Endothelial cell of umbilical vein (primary cell): ENCODE results near the gene PLBD2. TPM values are rescaled to one million over a fixed set of nuclear protein-coding genes. Genes with fewer than 3 reads are reported as not detected.
"Not testable (repeated sequence)": the region's sequence is repeated elsewhere in the genome, so short reads cannot be mapped to it uniquely, and the experiment has no call there.

Experiments used
- BruUV-seq: library from RNA; stranded (reverse); fragments of 400-500 nt; replicated peaks from 2 replicates; lab custom pipeline; 2021; lab: Mats Ljungman, UMichigan
- CTCF ChIA-PET: fragments of 300-600, 350-600 bp; sonication (Branson Sonifier 250); formaldehyde crosslinking; loops from one replicate; lab custom pipeline; 2021; ENCODE audit warnings: antibody characterized with exemption, inconsistent platforms; lab: Charles Lee
- POLR2A ChIA-PET: fragments of 300-600, 350-600 bp; sonication (Branson Sonifier 250); formaldehyde crosslinking; loops from one replicate; lab custom pipeline; 2021; ENCODE audit warnings: antibody characterized with exemption, inconsistent platforms; lab: Charles Lee
- DNase-seq: peaks from one replicate; pipeline ENCODE4 v3.0.0-alpha.2; 2011; ENCODE audit warnings: low read depth, low spot score
- FAIRE-seq: peaks from 2 replicates; lab custom pipeline; 2011; peaks lifted over from hg19 to GRCh38; lab: Jason Lieb, UNC
- H2AFZ ChIP-seq: 2 replicates; pipeline ENCODE4 v1.6.0; 2012; ENCODE audit warnings: low read depth, low read length, control low read depth, inconsistent platforms
- H3K27ac ChIP-seq: 2 replicates; pipeline ENCODE4 v1.5.1; 2011; ENCODE audit warnings: low read depth, mild to moderate bottlenecking, control low read depth, low read length, moderate library complexity; ENCODE audit not compliant: insufficient read depth
- H3K27me3 ChIP-seq, 2 experiments: 2 replicates each; pipeline versions ENCODE4 v1.6.0 to v1.6.1; 2011; ENCODE audit warnings: low read length in 2 of 2, mixed read lengths in 1 of 2; ENCODE audit not compliant: control insufficient read depth in 2 of 2, insufficient read depth in 2 of 2
- H3K36me3 ChIP-seq, 2 experiments: 2 replicates in 1 of 2; 3 replicates in 1 of 2; pipeline ENCODE4 v1.5.1; 2011; ENCODE audit warnings: low read length in 2 of 2, mild to moderate bottlenecking in 1 of 2, moderate library complexity in 1 of 2; ENCODE audit not compliant: control insufficient read depth in 2 of 2, insufficient read depth in 2 of 2; ENCODE audit errors: extremely low read depth in 1 of 2
- H3K4me1 ChIP-seq: 3 replicates; pipeline ENCODE4 v1.5.1; 2011; ENCODE audit warnings: mild to moderate bottlenecking, low read length; ENCODE audit not compliant: control insufficient read depth, insufficient read depth; ENCODE audit errors: extremely low read depth
- H3K4me2 ChIP-seq: 2 replicates; pipeline ENCODE4 v1.6.1; 2011; ENCODE audit warnings: low read length, control low read depth, mixed read lengths; ENCODE audit not compliant: insufficient read depth
- H3K4me3 ChIP-seq, 3 experiments: fragments of 200-600 bp in 1 of 3; sonication (generic), shearing (Covaris generic) in 1 of 3; replicated peaks in 1 of 3; 2 replicates each; pipeline ENCODE4 v1.5.1; 2011 to 2016; ENCODE audit warnings: control low read depth in 3 of 3, low read length in 3 of 3, mild to moderate bottlenecking in 2 of 3, inconsistent platforms in 1 of 3, low read depth in 1 of 3, moderate library complexity in 1 of 3; ENCODE audit not compliant: insufficient read depth in 1 of 3
- H3K79me2 ChIP-seq: 2 replicates; pipeline ENCODE4 v1.6.0; 2012; ENCODE audit warnings: low read length, inconsistent platforms; ENCODE audit not compliant: control insufficient read depth, insufficient read depth
- H3K9ac ChIP-seq: replicated peaks from 2 replicates; pipeline ENCODE3; 2011; ENCODE audit warnings: low read length, control low read depth; ENCODE audit not compliant: insufficient read depth; ENCODE audit errors: extremely low read depth
- H3K9me1 ChIP-seq: replicated peaks from 3 replicates; pipeline ENCODE4 v1.6.0; 2011; ENCODE audit warnings: mild to moderate bottlenecking, low read length; ENCODE audit not compliant: control insufficient read depth, insufficient read depth; ENCODE audit errors: extremely low read depth
- H3K9me3 ChIP-seq: replicated peaks from 2 replicates; pipeline ENCODE4 v1.5.1; 2012; ENCODE audit warnings: low read length, inconsistent platforms; ENCODE audit not compliant: control insufficient read depth, insufficient read depth
- H4K20me1 ChIP-seq: replicated peaks from 2 replicates; pipeline ENCODE3; 2011; ENCODE audit warnings: mild to moderate bottlenecking, low read length; ENCODE audit not compliant: control insufficient read depth, insufficient read depth; ENCODE audit errors: extremely low read depth
- CTCF ChIP-seq, 2 donors: IDR thresholded peaks; 1 replicate in 1 of 2; 2 replicates in 1 of 2; pipeline ENCODE4 v1.5.1; 2011; ENCODE audit warnings: low read length in 2 of 2, mild to moderate bottlenecking in 2 of 2, moderate library complexity in 2 of 2, control low read depth in 1 of 2, inconsistent platforms in 1 of 2, low read depth in 1 of 2; ENCODE audit not compliant: insufficient read depth in 1 of 2; ENCODE audit errors: extremely low read depth in 1 of 2
- EZH2 ChIP-seq: IDR thresholded peaks from 2 replicates; pipeline ENCODE4 v1.6.1; 2012; ENCODE audit warnings: borderline replicate concordance, low read depth, mild to moderate bottlenecking, moderate library complexity, low read length, inconsistent platforms; ENCODE audit not compliant: severe bottlenecking
- FOS ChIP-seq: IDR thresholded peaks from 2 replicates; pipeline ENCODE4 v1.6.1; 2011; ENCODE audit warnings: mild to moderate bottlenecking, low read length, moderate library complexity, borderline replicate concordance; ENCODE audit not compliant: insufficient read depth
- GATA2 ChIP-seq: IDR thresholded peaks from 2 replicates; pipeline ENCODE4 v1.7.0; 2011; ENCODE audit warnings: low read depth, mild to moderate bottlenecking, moderate library complexity, mixed read lengths, low read length; ENCODE audit not compliant: insufficient read length, insufficient read depth
- JUN ChIP-seq: IDR thresholded peaks from 2 replicates; pipeline ENCODE4 v1.6.1; 2011; ENCODE audit warnings: borderline replicate concordance, low read depth; ENCODE audit not compliant: insufficient read length, insufficient read depth
- MAX ChIP-seq: IDR thresholded peaks from 2 replicates; pipeline ENCODE4 v1.6.1; 2011; ENCODE audit not compliant: insufficient read depth, insufficient read length
- MYC ChIP-seq: IDR thresholded peaks from one replicate; pipeline ENCODE4 v1.6.1; 2011; ENCODE audit warnings: mild to moderate bottlenecking, low read depth, low read length
- POLR2A ChIP-seq: IDR thresholded peaks from 2 replicates; pipeline ENCODE4 v1.6.1; 2012; ENCODE audit warnings: low read depth, mild to moderate bottlenecking, control low read depth, low read length
- POLR2AphosphoS5 ChIP-seq: IDR thresholded peaks from 2 replicates; pipeline ENCODE4 v1.6.1; 2012; ENCODE audit warnings: low read depth, mild to moderate bottlenecking, control low read depth, low read length, moderate library complexity; ENCODE audit not compliant: insufficient read depth
- dilution Hi-C: fragments of 300-500 bp; cut with MboI; formaldehyde crosslinking; loops from one replicate; pipeline ENCODE4 v1.15.0; 2019; ENCODE audit warnings: low sequenced_read_pairs; ENCODE audit not compliant: extremely low pct_ligation_motif_present
- intact Hi-C: fragments of 100-400 bp; cut with micrococcal nuclease; formaldehyde crosslinking; loops from one replicate; pipeline ENCODE4 v1.10.0; 2022
- polyA plus RNA-seq, 4 experiments: library from polyadenylated mRNA; depleted of rRNA in 3 of 4; stranded (reverse) in 3 of 4; unstranded in 1 of 4; fragments of >200 nt; gene quantifications; 2 replicates each; pipeline versions ENCODE4 v1.2.1 to v1.2.3, GENCODE V29; 2011 to 2012; ENCODE audit warnings: missing spikeins in 1 of 4
- total RNA-seq: library from RNA; stranded (reverse); gene quantifications from 2 replicates; pipeline ENCODE4 v1.2.3, GENCODE V29; 2021

Gene PLBD2
- total and polyA plus RNA-seq, 2 donors (not counting 3 experiments of a cell fraction or from before 2014, with no cell fraction given): 24.4 to 46.8 TPM

GRCh38 chr12:113351089-113351488 is 7.3 kb upstream of the PLBD2 start:
- DNase-seq: no peak
- Histone ChIP-seq H3K9me1 (no peaks in the 10 kb centered on the region), H3K36me3 (no peaks in the 10 kb centered on the region), H3K9ac (no peak overlapping the region), H3K27me3 (no peaks in the 10 kb centered on the region), H2AFZ (no peak overlapping the region), H3K4me2 (no peak overlapping the region), H3K27ac (no peak overlapping the region), H3K4me3 (no peak overlapping the region), H4K20me1 (no peaks in the 10 kb centered on the region), H3K79me2 (no peaks in the 10 kb centered on the region), H3K4me1 (no peaks in the 10 kb centered on the region), H3K9me3 (no peaks in the 10 kb centered on the region)
- ChIA-PET CTCF (interaction anchor here (1.3 kb wide), 1 partner anchor 74 kb away, joined by 3 read pairs; no protein-coding TSS in a partner anchor), POLR2A (no interaction called here)
- intact Hi-C loops (no loop called here), dilution Hi-C loops (no loop called here)
- no peak for TF ChIP-seq MYC
- TF ChIP-seq GATA2: no peak
- no peak for TF ChIP-seq MAX
- TF ChIP-seq JUN: no peak
- TF ChIP-seq EZH2: no peak
- no peak for TF ChIP-seq CTCF (IDR thresholded peaks at IDR 0.05; ENCODE audit: extremely low read depth in 1 of 2, insufficient read depth in 1 of 2, low read depth in 1 of 2, low read length in 2 of 2)
- TF ChIP-seq POLR2AphosphoS5: no peak
- no peak for TF ChIP-seq POLR2A
- TF ChIP-seq FOS: no peak
- no TSS peak for BruUV-seq
- no peak for FAIRE-seq

GRCh38 chr12:113354192-113354591 is 4.2 kb upstream of the PLBD2 start:
- H3K79me2 ChIP-seq, FAIRE-seq, H3K36me3 ChIP-seq, CTCF ChIA-PET, POLR2A ChIA-PET, H3K4me3 ChIP-seq, H3K4me2 ChIP-seq, dilution Hi-C loops, BruUV-seq, DNase-seq, H3K9ac ChIP-seq, intact Hi-C loops, H3K4me1 ChIP-seq, H2AFZ ChIP-seq, H3K27me3 ChIP-seq, H3K9me1 ChIP-seq, H3K9me3 ChIP-seq, H3K27ac ChIP-seq, H4K20me1 ChIP-seq: not testable (repeated sequence)
